Measurements from ENCODE around the gene DHRS7C.

- TF ChIP-seq CTCF (IDR thresholded peaks at IDR 0.05) (no peak), CBFB (CRISPR knock-in tag; IDR thresholded peaks at IDR 0.05; ENCODE audit: low read depth) (no peak), ARID4B (CRISPR knock-in tag; IDR thresholded peaks at IDR 0.05; ENCODE audit: borderline replicate concordance) (no peak), GABPB1 (CRISPR knock-in tag; IDR thresholded peaks at IDR 0.05) (no peak), ATF2 (CRISPR knock-in tag; IDR thresholded peaks at IDR 0.05; ENCODE audit: borderline replicate concordance, low read depth) (no peak)
Observed at GRCh38 chr17:9802294-9802693, 10.9 kb upstream of the DHRS7C start.

All from WTC11 (cell line).